Testis (tissue), 2 donors: ENCODE measurements around the gene BANK1.

ENCODE experiments used
- CTCF ChIP-seq, 3 experiments: fragments of 450-650 bp in 2 of 3; fragments of 200-600 bp in 1 of 3; sonication (generic) in 1 of 3; IDR thresholded peaks; one replicate each; pipeline ENCODE4 v1.5.1; 2016 to 2019; ENCODE audit warnings: antibody characterized with exemption in 3 of 3, mild to moderate bottlenecking in 2 of 3, moderate library complexity in 1 of 3
- POLR2A ChIP-seq: fragments of 450-650 bp; IDR thresholded peaks from one replicate; pipeline ENCODE4 v1.6.1; 2017; ENCODE audit warnings: antibody characterized with exemption, mild to moderate bottlenecking, moderate library complexity

- no peak for TF ChIP-seq CTCF (IDR thresholded peaks at IDR 0.05)
- no peak for TF ChIP-seq POLR2A
Measured at GRCh38 chr4:101967697-101968346, 177.3 kb downstream of the BANK1 start.
